HepG2 (cell line): ENCODE measurements around the gene MAGEL2.

Source experiments
- ARID2 ChIP-seq: sonication (generic); formaldehyde crosslinking; IDR thresholded peaks from 2 replicates; pipeline ENCODE4 v1.8.1; 2022; ENCODE audit warnings: mild to moderate bottlenecking, missing genetic modification reagents, borderline replicate concordance
- ATF2 ChIP-seq: sonication (generic); formaldehyde crosslinking; IDR thresholded peaks from 2 replicates; pipeline ENCODE4 v1.4.0; 2020; ENCODE audit warnings: missing genetic modification reagents
- HNRNPH1 ChIP-seq: fragments of 200-400 bp; formaldehyde crosslinking; optimal IDR thresholded peaks from 2 replicates; pipeline ENCODE3; 2017; ENCODE audit warnings: mild to moderate bottlenecking, low read depth, low read length
- KLF9 ChIP-seq: IDR thresholded peaks from 2 replicates; pipeline ENCODE4 v1.6.1; 2016; ENCODE audit warnings: low read depth
- MYC ChIP-seq: sonication (generic); formaldehyde crosslinking; IDR thresholded peaks from 2 replicates; pipeline ENCODE4 v1.9.0; 2021; ENCODE audit warnings: missing genetic modification reagents, borderline replicate concordance
- SRF ChIP-seq: IDR thresholded peaks from 2 replicates; pipeline ENCODE4 v1.6.1; 2011; ENCODE audit warnings: mild to moderate bottlenecking, low read depth, low read length, moderate library complexity
- YY1 ChIP-seq: IDR thresholded peaks from 2 replicates; pipeline ENCODE4 v1.6.1; 2011; ENCODE audit warnings: low read length, low read depth, moderate library complexity, mild to moderate bottlenecking; ENCODE audit not compliant: insufficient read depth, insufficient replicate concordance
- ZBTB8A ChIP-seq: sonication (generic); formaldehyde crosslinking; IDR thresholded peaks from 2 replicates; pipeline ENCODE4 v1.4.0; 2020; ENCODE audit warnings: mild to moderate bottlenecking, low read depth, missing genetic modification reagents, borderline replicate concordance
- ZNF138 ChIP-seq: sonication (generic); formaldehyde crosslinking; IDR thresholded peaks from 2 replicates; pipeline ENCODE4 v1.5.0; 2020; ENCODE audit warnings: mild to moderate bottlenecking, low read depth, missing genetic modification reagents
- ZNF362 ChIP-seq: sonication (generic); formaldehyde crosslinking; IDR thresholded peaks from 2 replicates; pipeline ENCODE4 v1.4.0; 2020; ENCODE audit warnings: missing genetic modification reagents, mild to moderate bottlenecking, borderline replicate concordance

- TF ChIP-seq HNRNPH1 = no peak
- no peak for TF ChIP-seq ARID2
- TF ChIP-seq YY1 = no peak
- TF ChIP-seq ZNF362 (CRISPR knock-in tag) = no peak
- TF ChIP-seq ATF2 (CRISPR knock-in tag) = no peak
- TF ChIP-seq ZBTB8A (CRISPR knock-in tag) = no peak
- no peak for TF ChIP-seq ZNF138 (CRISPR knock-in tag)
- no peak for TF ChIP-seq MYC (CRISPR knock-in tag)
- no peak for TF ChIP-seq SRF
- TF ChIP-seq KLF9 = no peak
Measured at GRCh38 chr15:23599053-23599452, 48.6 kb downstream of the MAGEL2 start.
